Hepatocyte (in vitro differentiated cells): ENCODE measurements around the gene TMEM273. TPM values are rescaled to one million over a fixed set of nuclear protein-coding genes. Genes with fewer than 3 reads are reported as not detected.

Source experiments
- DNase-seq: peaks from one replicate; pipeline ENCODE4 v3.0.0-alpha.2; 2016; ENCODE audit warnings: low spot score
- H2AFZ ChIP-seq: fragments of 200-600 bp; sonication (generic); 2 replicates; pipeline ENCODE4 v1.6.0; 2016; ENCODE audit warnings: antibody characterized with exemption, mild to moderate bottlenecking
- H3K27ac ChIP-seq: fragments of 200-600 bp; sonication (generic); 2 replicates; pipeline ENCODE4 v1.5.1; 2016; ENCODE audit warnings: mild to moderate bottlenecking
- H3K27me3 ChIP-seq: fragments of 200-600 bp; sonication (generic); 2 replicates; pipeline ENCODE4 v1.6.1; 2016
- H3K36me3 ChIP-seq: fragments of 200-600 bp; sonication (generic); replicated peaks from 2 replicates; pipeline ENCODE4 v1.5.1; 2016; ENCODE audit warnings: low read depth; ENCODE audit not compliant: insufficient read depth
- H3K4me1 ChIP-seq: fragments of 200-600 bp; sonication (generic); 2 replicates; pipeline ENCODE4 v1.5.1; 2016; ENCODE audit warnings: mild to moderate bottlenecking, moderate library complexity; ENCODE audit not compliant: insufficient read depth
- H3K4me2 ChIP-seq: fragments of 200-600 bp; sonication (generic); 2 replicates; pipeline ENCODE4 v1.6.0; 2016
- H3K4me3 ChIP-seq: fragments of 200-600 bp; sonication (generic); 2 replicates; pipeline ENCODE4 v1.5.1; 2016; ENCODE audit warnings: mild to moderate bottlenecking
- H3K79me2 ChIP-seq: fragments of 200-600 bp; sonication (generic); 2 replicates; pipeline ENCODE4 v1.6.0; 2017; ENCODE audit warnings: mild to moderate bottlenecking
- H3K9me2 ChIP-seq: fragments of 200-600 bp; sonication (generic); replicated peaks from 2 replicates; pipeline ENCODE4 v1.6.0; 2017; ENCODE audit warnings: mild to moderate bottlenecking; ENCODE audit not compliant: insufficient read depth
- H3K9me3 ChIP-seq: fragments of 200-600 bp; sonication (generic); 2 replicates; pipeline ENCODE4 v1.5.1; 2016; ENCODE audit warnings: low read depth, mild to moderate bottlenecking
- H4K20me1 ChIP-seq: fragments of 200-600 bp; sonication (generic); 2 replicates; pipeline ENCODE4 v1.6.0; 2016; ENCODE audit warnings: mild to moderate bottlenecking; ENCODE audit not compliant: insufficient read depth, poor library complexity, severe bottlenecking
- CTCF ChIP-seq: fragments of 200-600 bp; sonication (generic); IDR thresholded peaks from 2 replicates; pipeline ENCODE4 v1.5.1; 2016; ENCODE audit warnings: antibody characterized with exemption, mild to moderate bottlenecking; ENCODE audit not compliant: poor library complexity
- EZH2 ChIP-seq: fragments of 200-600 bp; sonication (generic); IDR thresholded peaks from 2 replicates; pipeline ENCODE4 v1.6.1; 2016; ENCODE audit warnings: antibody characterized with exemption, mild to moderate bottlenecking, borderline replicate concordance
- EZH2phosphoT487 ChIP-seq: fragments of 200-600 bp; sonication (generic); IDR thresholded peaks from one replicate; pipeline ENCODE4 v1.6.1; 2018; ENCODE audit warnings: antibody characterized with exemption, mild to moderate bottlenecking, low read depth, moderate library complexity; ENCODE audit not compliant: unreplicated experiment, severe bottlenecking
- WGBS: methylation state at CpG from one replicate; pipeline ENCODE4 v1.1.6; 2016; ENCODE audit warnings: low lambda C conversion rate; ENCODE audit errors: missing lambda C conversion rate; 5-methylcytosine and 5-hydroxymethylcytosine counted together
- polyA plus RNA-seq: library from polyadenylated mRNA; unstranded; fragments of >200 nt; fragmentation: Nextera tagmentation; extraction: Ambion mirVana; gene quantifications from 2 replicates; pipeline ENCODE4 v1.2.1, GENCODE V29; 2016
- total RNA-seq: library from RNA; depleted of rRNA; stranded (reverse); fragments of >200 nt; gene quantifications from 2 replicates; pipeline ENCODE4 v1.2.3, GENCODE V29; 2014

The TMEM273 gene
- total and polyA plus RNA-seq, 2 experiments from 2014 or later: 0.27 TPM; not detected in 1

GRCh38 chr10:49172777-49173132 lies 15.4 kb downstream of the TMEM273 start:
- Histone ChIP-seq H2AFZ (no peak overlapping the region), H3K36me3 (no peaks in the 10 kb centered on the region), H3K4me2 (no peak overlapping the region), H3K4me3 (no peak overlapping the region), H3K4me1 (no peaks in the 10 kb centered on the region), H4K20me1 (no peaks in the 10 kb centered on the region), H3K9me2 (no peaks in the 10 kb centered on the region), H3K27me3 (no peaks in the 10 kb centered on the region), H3K79me2 (no peaks in the 10 kb centered on the region), H3K9me3 (no peaks in the 10 kb centered on the region), H3K27ac (no peak overlapping the region)
- no peak for DNase-seq
- 81% methylated on average over 3 of the region's 3 CpGs for WGBS
- no peak for TF ChIP-seq CTCF
- TF ChIP-seq EZH2phosphoT487: no peak
- no peak for TF ChIP-seq EZH2

GRCh38 chr10:49172061-49172776 lies 16.0 kb downstream of the TMEM273 start:
- TF ChIP-seq CTCF (no peak), EZH2 (no peak), EZH2phosphoT487 (no peak)
- H2AFZ ChIP-seq: no peak overlapping the region

GRCh38 chr10:49171326-49172060 lies 16.7 kb downstream of the TMEM273 start:
- Histone ChIP-seq H3K9me2 (no peaks in the 10 kb centered on the region), H3K27ac (no peak overlapping the region), H3K4me1 (no peaks in the 10 kb centered on the region), H2AFZ (no peak overlapping the region), H3K9me3 (no peaks in the 10 kb centered on the region), H3K79me2 (no peaks in the 10 kb centered on the region), H3K4me3 (no peak overlapping the region), H4K20me1 (no peaks in the 10 kb centered on the region), H3K36me3 (no peaks in the 10 kb centered on the region), H3K27me3 (no peaks in the 10 kb centered on the region), H3K4me2 (no peak overlapping the region)
- 73% methylated on average over 7 of the region's 7 CpGs for WGBS
- no peak for DNase-seq
- no peak for TF ChIP-seq CTCF
- no peak for TF ChIP-seq EZH2
- no peak for TF ChIP-seq EZH2phosphoT487

More at GRCh38 chr10:49172061-49172776, 16.0 kb downstream of the TMEM273 start:
- DNase-seq: no peak
- no peaks in the 10 kb centered on the region for H3K27me3 ChIP-seq
- H3K9me3 ChIP-seq: no peaks in the 10 kb centered on the region
- WGBS: 98% methylated on average over 4 of the region's 4 CpGs
- no peaks in the 10 kb centered on the region for H3K9me2 ChIP-seq
- no peaks in the 10 kb centered on the region for H3K79me2 ChIP-seq
- no peaks in the 10 kb centered on the region for H4K20me1 ChIP-seq
- H3K36me3 ChIP-seq: no peaks in the 10 kb centered on the region
- H3K27ac ChIP-seq: no peak overlapping the region
- H3K4me1 ChIP-seq: no peaks in the 10 kb centered on the region
- no peak overlapping the region for H3K4me3 ChIP-seq
- no peak overlapping the region for H3K4me2 ChIP-seq
